Loucy (cell line): ENCODE results near the gene OR2T35.

Experiments used
- CTCF ChIP-seq: fragments of 200-600 bp; sonication (generic); conservative IDR thresholded peaks from 2 replicates; pipeline ENCODE4 v1.5.1; 2014; ENCODE audit warnings: mild to moderate bottlenecking, antibody characterized with exemption, low read length
- EZH2phosphoT487 ChIP-seq: fragments of 200-600 bp; IDR thresholded peaks from 2 replicates; pipeline ENCODE4 v1.6.1; 2018; ENCODE audit warnings: antibody characterized with exemption, mild to moderate bottlenecking, moderate library complexity, borderline replicate concordance

GRCh38 chr1:248691567-248692155, 46.6 kb upstream of the OR2T35 start:
- TF ChIP-seq CTCF (no peak), EZH2phosphoT487 (no peak)
